NCI-H2196 treated with DMSO at 0.1 percent for 48 hours (cell line): ENCODE data around the gene CCDC27.
"Not testable (repeated sequence)": the region's sequence is repeated elsewhere in the genome, so short reads cannot be mapped to it uniquely, and the experiment has no call there.

Experiments used
- DNase-seq: peaks from one replicate; lab custom pipeline; 2025; ENCODE audit not compliant: unreplicated experiment; lab: John Stamatoyannopoulos, UW

CCDC27 gene

GRCh38 chr1:3788756-3789420, 36.6 kb downstream of the CCDC27 start:
- DNase-seq = no peak

GRCh38 chr1:3789421-3790300, 37.4 kb downstream of the CCDC27 start:
- no peak for DNase-seq

- DNase-seq = no peak
These were observed 38.3 kb downstream of the CCDC27 start for GRCh38 chr1:3790500-3790923.

- no peak for DNase-seq
These were observed 38.7 kb downstream of the CCDC27 start for GRCh38 chr1:3790952-3791351.

- DNase-seq = no peak
These were observed 43.4 kb downstream of the CCDC27 start for GRCh38 chr1:3795453-3796214.

- peak; percentile 88 for DNase-seq
These were observed 44.2 kb downstream of the CCDC27 start, which contains the start of gene LRRC47 for GRCh38 chr1:3796215-3797061. Gene LRRC47, minus strand, starts transcription at chr1:3796498. Its CDS starts 22 bp downstream, at chr1:3796476.

GRCh38 chr1:3799976-3800685, 47.9 kb downstream of the CCDC27 start:
- peak; percentile 37 for DNase-seq

- DNase-seq = not testable (repeated sequence)
These were observed 48.5 kb downstream of the CCDC27 start for GRCh38 chr1:3800795-3801194.

GRCh38 chr1:3803905-3804626, 51.8 kb downstream of the CCDC27 start:
- DNase-seq = no peak

GRCh38 chr1:3804627-3804944, 52.3 kb downstream of the CCDC27 start:
- DNase-seq = not testable (repeated sequence)

- no peak for DNase-seq
These were observed 52.8 kb downstream of the CCDC27 start for GRCh38 chr1:3805038-3805437.

GRCh38 chr1:3807769-3808168, 55.5 kb downstream of the CCDC27 start:
- no peak for DNase-seq

GRCh38 chr1:3809680-3810079, 57.4 kb downstream of the CCDC27 start:
- no peak for DNase-seq

- DNase-seq = not testable (repeated sequence)
These were observed 58.0 kb downstream of the CCDC27 start for GRCh38 chr1:3810149-3810761.

GRCh38 chr1:3811595-3811911, 59.3 kb downstream of the CCDC27 start:
- DNase-seq = no peak

GRCh38 chr1:3814065-3814464, 61.8 kb downstream of the CCDC27 start:
- DNase-seq = no peak

- no peak for DNase-seq
These were observed 62.7 kb downstream of the CCDC27 start for GRCh38 chr1:3814771-3815561.
